GM18870 (cell line): Measurements from ENCODE around the gene HHIPL2.
"Not testable (repeated sequence)": the region's sequence is repeated elsewhere in the genome, so short reads cannot be mapped to it uniquely, and the experiment has no call there.

ENCODE experiments used
- ATAC-seq: cut with Tn5 transposase; IDR thresholded peaks from one replicate; pipeline ENCODE4 v1.9.1; 2021; ENCODE audit warnings: moderate library complexity; ENCODE audit not compliant: unreplicated experiment

The HHIPL2 gene

GRCh38 chr1:222540598-222540995, 7.3 kb downstream of the HHIPL2 start:
- ATAC-seq, result no peak

DNA sequence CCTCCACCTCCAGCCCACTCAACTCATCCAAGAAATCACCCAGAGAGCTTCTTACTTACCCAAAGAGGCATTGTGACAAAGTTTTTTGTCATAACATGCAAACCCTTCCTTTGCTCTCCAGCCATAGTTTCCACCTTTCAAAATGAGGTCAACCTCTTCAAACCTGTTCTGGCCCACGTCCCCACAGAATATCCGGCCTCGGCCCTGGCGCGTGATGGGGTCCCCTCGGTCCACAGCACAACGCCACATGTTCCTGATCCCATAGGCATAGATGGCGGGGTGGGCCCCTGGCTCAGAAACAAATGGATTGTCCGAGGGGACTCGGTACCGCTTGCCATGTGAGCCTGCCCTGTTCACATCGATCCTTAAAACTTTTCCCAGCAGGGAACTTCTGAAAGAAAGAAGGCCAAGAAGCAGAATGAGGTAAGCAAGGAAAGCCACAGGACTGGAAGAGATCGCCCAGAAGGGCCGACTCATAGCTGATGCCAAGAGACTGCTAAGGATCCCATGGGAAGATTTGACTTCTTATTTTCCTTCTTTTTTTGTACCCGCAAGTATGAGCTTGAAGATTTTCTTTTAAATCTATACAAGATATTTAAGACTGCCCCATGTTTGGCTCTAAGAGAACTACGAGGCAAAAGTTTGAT, 7.8 kb downstream of the HHIPL2 start:
- no peak for ATAC-seq

GRCh38 chr1:222535455-222535854, 12.4 kb downstream of the HHIPL2 start:
- no peak for ATAC-seq

- no peak for ATAC-seq
Measured at GRCh38 chr1:222530852-222531251, 17.1 kb downstream of the HHIPL2 start.

DNA sequence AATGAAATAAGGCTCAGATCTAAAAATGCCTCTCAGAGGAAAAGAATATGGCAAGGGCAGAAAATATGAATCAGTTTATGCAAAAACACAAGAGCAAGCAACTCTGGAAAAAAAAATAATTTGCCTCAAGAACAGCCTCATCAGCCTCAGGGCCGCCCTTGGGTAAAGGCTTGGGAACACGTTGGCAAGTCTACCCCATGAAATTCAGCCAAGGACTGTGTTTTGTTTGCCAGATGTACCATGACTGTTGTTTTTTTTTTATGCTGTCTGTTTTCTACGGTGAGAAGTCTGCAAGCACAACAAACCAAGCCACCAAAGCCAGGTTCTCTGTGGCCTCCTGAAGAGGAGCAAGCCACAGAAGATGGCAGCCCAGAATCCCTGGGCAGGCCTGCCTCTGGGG, 18.0 kb downstream of the HHIPL2 start:
- ATAC-seq, result no peak

DNA sequence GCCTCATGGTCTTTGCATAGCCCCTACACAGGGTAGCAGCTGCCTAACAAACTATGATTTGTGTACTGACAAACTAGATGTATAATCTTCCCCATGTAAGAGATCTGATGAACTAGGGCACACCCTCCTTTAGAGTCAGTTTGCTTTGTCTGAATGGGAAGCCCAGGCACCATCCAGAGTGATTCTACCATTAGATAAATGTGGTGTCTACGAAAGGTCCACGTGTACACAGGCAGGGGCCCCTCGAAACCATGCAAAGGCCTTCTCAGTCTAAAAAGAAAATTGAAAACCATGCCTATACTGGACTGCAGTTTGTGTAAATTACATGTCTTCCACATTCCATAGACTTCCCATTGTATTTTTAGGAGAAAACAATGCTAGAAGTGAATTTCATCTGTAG, 18.7 kb downstream of the HHIPL2 start:
- no peak for ATAC-seq

DNA sequence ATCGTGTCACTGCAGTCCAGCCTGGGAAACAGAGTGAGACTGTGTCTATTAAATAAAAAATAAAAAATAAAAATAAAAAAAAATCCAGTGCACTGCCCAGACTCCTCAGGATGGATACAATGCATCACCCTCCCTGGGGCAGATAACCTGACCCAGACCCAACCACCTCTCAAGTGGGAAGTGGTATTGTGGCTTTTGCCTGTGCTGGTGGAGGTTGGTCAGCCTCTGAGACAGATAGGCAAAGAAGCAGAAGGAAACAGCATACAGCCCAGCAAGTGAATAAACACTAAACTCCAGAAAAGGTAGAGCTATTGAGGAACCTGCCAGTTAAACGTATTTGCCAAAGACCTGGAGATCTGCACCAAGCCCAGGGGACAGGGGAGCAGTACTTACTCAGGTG, 22.0 kb downstream of the HHIPL2 start:
- no peak for ATAC-seq

DNA sequence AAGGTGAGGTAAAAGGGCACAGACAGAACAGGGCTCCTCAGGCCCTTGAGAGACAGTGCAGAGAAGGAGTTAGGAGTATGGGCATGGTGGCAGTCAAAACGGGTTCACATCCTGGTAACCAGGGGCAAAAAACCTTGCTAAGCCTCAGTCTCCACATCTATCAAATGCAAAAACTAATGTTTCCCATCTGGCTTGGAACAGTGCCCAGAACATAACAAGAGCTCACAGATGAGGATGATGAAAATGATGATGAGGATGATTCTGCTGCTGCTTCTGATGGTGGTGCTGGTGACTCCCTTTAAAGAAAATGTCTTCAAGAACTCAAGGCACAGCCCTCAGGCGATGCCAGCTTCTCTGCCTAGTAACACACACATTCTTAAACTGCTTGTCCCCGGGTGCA, 24.1 kb downstream of the HHIPL2 start:
- no peak for ATAC-seq

DNA sequence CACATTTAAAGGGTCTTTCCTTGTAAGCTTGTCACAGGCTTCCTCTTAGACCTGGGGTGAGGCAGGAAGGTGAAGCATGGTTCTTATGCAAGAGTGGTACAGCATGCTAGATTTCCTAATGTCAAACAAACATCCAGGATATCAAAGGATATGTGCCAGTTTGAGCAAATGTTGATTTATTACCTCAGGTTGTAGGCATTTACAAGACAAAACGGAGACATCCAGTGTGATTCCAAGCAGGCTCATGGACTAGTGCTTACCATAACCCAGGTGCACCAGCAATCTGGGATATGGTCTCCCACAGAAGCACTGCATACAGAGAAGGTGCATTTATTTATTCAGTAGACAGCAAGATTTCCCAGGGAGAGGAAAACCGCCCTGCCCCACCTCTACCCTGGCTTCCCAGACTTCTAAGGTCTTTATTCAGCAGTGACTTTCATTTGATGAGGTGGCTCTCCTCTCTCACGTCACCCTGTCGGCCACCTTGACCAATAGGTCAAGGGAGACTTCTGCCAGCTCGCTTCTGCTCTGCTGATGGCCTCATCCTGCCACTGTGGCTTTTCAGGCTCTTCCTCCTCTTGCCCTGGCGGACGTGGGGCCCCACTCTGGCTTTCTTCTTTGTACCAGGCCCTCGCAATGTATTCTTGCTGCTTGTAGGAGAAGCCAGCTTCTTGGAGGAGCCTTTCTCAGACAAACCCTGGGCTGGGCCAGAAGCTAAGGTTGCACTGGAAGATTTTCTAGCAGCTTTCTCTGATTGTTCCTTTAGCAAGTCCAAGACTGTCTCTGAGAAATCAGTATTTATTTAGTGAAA, 25.6 kb downstream of the HHIPL2 start:
- no peak for ATAC-seq

DNA sequence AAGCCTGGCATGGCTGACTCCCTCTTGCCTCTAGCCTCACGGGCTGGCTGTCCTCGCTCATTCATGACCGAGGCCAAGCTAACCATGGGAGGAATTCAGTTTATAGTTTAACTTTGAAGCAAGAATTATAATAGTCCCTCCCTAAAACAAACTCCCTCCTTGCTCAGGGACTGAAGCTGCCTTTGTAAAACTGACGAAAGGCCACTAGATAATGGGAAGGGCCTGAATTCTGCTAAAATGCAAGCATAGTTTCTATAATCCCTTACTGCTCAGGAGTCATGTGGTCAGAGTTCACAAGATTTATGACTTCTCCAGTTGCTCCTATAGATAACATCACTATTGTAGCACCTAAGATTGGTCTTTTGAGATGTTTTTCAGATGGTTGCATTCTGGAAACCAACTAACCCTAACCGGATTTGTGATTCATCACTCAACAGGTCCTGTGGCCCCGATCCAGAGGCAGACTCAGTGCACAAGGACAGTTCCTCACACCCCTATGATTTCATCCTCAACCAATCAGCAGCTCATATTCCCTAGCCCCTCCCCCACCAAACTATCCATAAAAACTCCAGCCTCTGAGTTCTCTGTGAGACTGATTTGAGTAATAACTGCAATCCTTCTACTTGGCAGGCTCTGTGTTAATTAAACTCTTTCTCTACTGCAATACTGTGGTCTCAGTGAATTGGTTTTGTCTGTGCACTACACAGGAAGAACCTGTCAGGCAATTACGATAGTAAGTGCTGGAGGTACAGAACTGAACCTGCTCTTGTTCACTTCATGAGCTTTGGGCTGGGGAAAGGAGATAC, 26.4 kb downstream of the HHIPL2 start:
- no peak for ATAC-seq

- ATAC-seq, result not testable (repeated sequence)
Measured at GRCh38 chr1:222489496-222489895, 58.4 kb downstream of the HHIPL2 start.

- ATAC-seq, result not testable (repeated sequence)
Measured at GRCh38 chr1:222487774-222488173, 60.1 kb downstream of the HHIPL2 start.

DNA sequence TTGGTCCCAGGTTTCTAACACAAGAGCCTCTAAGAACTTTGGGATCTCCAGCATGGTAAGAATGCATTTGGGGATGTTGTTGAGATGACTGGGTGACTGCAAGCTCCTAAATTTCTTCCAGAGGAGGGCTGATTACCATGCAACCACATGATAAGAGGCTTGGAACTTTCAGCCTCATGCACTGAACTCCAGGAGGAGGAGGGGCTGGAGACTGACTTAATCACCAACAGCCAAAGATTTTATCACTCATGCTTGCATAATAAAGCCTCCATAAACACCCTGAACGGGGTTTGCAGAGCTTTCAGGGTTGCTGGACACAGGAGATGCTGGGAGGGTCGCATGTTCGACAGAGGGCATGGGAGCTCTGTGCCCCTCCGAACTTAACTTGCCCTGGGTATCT, 63.9 kb downstream of the HHIPL2 start:
- ATAC-seq, result not testable (repeated sequence)

GRCh38 chr1:222479567-222479966, 68.3 kb downstream of the HHIPL2 start:
- ATAC-seq, result not testable (repeated sequence)

- ATAC-seq, result not testable (repeated sequence)
Measured at GRCh38 chr1:222476436-222476835, 71.5 kb downstream of the HHIPL2 start.

GRCh38 chr1:222473717-222474116, 74.2 kb downstream of the HHIPL2 start:
- ATAC-seq, result not testable (repeated sequence)

GRCh38 chr1:222472776-222473540, 74.9 kb downstream of the HHIPL2 start:
- ATAC-seq, result not testable (repeated sequence)
